H1 (cell line): ENCODE data around the gene MEX3D. TPM values are rescaled to one million over a fixed set of nuclear protein-coding genes. Genes with fewer than 3 reads are reported as not detected.

Experiments
- CTCF ChIA-PET: fragments of 300-600 bp; sonication (Branson Sonifier 250); formaldehyde crosslinking; loops from one replicate; lab custom pipeline; 2021; ENCODE audit not compliant: partially characterized antibody; lab: Charles Lee
- POLR2A ChIA-PET: fragments of 300-600 bp; sonication (Branson Sonifier 250); formaldehyde crosslinking; loops from one replicate; lab custom pipeline; 2021; ENCODE audit warnings: inconsistent platforms; ENCODE audit not compliant: partially characterized antibody; lab: Charles Lee
- DNase-seq, 2 experiments: peaks; one replicate each; pipeline versions ENCODE4 v3.0.0 to v3.0.0-alpha.2; 2010 to 2022; ENCODE audit warnings: low spot score in 2 of 2, low read depth in 1 of 2, mixed read lengths in 1 of 2
- FAIRE-seq: peaks from 2 replicates; lab custom pipeline; 2011; peaks lifted over from hg19 to GRCh38; lab: Jason Lieb, UNC
- H2AFZ ChIP-seq: 2 replicates; pipeline ENCODE4 v1.8.1; 2012; ENCODE audit warnings: low read length, inconsistent platforms
- H2AK5ac ChIP-seq: 2 replicates; pipeline ENCODE4 v1.6.1; 2013; ENCODE audit warnings: low read depth, low read length
- H2BK120ac ChIP-seq: replicated peaks from 2 replicates; pipeline ENCODE3; 2013; ENCODE audit warnings: low read depth, low read length, inconsistent platforms
- H2BK12ac ChIP-seq: 2 replicates; pipeline ENCODE4 v1.6.1; 2013; ENCODE audit warnings: low read depth, low read length
- H2BK15ac ChIP-seq: 2 replicates; pipeline ENCODE4 v1.6.1; 2013; ENCODE audit warnings: low read length
- H2BK20ac ChIP-seq: 2 replicates; pipeline ENCODE4 v1.6.1; 2013; ENCODE audit warnings: low read length
- H2BK5ac ChIP-seq: 2 replicates; pipeline ENCODE4 v1.6.1; 2013; ENCODE audit warnings: low read depth, low read length
- H3K14ac ChIP-seq: 2 replicates; pipeline ENCODE4 v1.6.1; 2013; ENCODE audit warnings: inconsistent platforms; ENCODE audit not compliant: insufficient read length
- H3K18ac ChIP-seq: 2 replicates; pipeline ENCODE4 v1.6.1; 2013; ENCODE audit warnings: low read length; ENCODE audit errors: extremely low read depth
- H3K23ac ChIP-seq: 2 replicates; pipeline ENCODE4 v1.6.1; 2013; ENCODE audit warnings: inconsistent platforms; ENCODE audit not compliant: insufficient read length
- H3K23me2 ChIP-seq: 2 replicates; pipeline ENCODE4 v1.6.1; 2013; ENCODE audit warnings: low read depth, low read length
- H3K27ac ChIP-seq: 2 replicates; pipeline ENCODE4 v1.6.1; 2011; ENCODE audit warnings: low read depth, low read length, inconsistent platforms
- H3K27me3 ChIP-seq, 4 experiments: replicated peaks in 1 of 4; 1 replicate in 1 of 4; 2 replicates in 3 of 4; pipeline versions ENCODE4 v1.6.1 to v1.8.1; 2011 to 2013; ENCODE audit warnings: low read length in 3 of 4, mild to moderate bottlenecking in 3 of 4, inconsistent platforms in 2 of 4, mixed read lengths in 2 of 4, moderate library complexity in 1 of 4; ENCODE audit not compliant: control insufficient read depth in 3 of 4, insufficient read depth in 3 of 4; ENCODE audit errors: extremely low read depth in 1 of 4
- H3K36me3 ChIP-seq, 4 experiments: 2 replicates each; pipeline versions ENCODE4 v1.6.1 to v1.8.1; 2011 to 2013; ENCODE audit warnings: mild to moderate bottlenecking in 4 of 4, low read length in 3 of 4, moderate library complexity in 2 of 4, control low read depth in 1 of 4, inconsistent platforms in 1 of 4; ENCODE audit not compliant: insufficient read depth in 4 of 4, control insufficient read depth in 2 of 4
- H3K4ac ChIP-seq: replicated peaks from 2 replicates; pipeline ENCODE3; 2013; ENCODE audit warnings: low read length, low read depth, mixed read lengths, inconsistent platforms; ENCODE audit not compliant: insufficient read length
- H3K4me1 ChIP-seq, 4 experiments: replicated peaks in 1 of 4; 1 replicate in 1 of 4; 2 replicates in 3 of 4; pipeline versions ENCODE4 v1.6.1 to v1.8.1; 2011 to 2013; ENCODE audit warnings: low read length in 3 of 4, inconsistent platforms in 2 of 4, mixed read lengths in 1 of 4; ENCODE audit not compliant: insufficient read depth in 4 of 4, control insufficient read depth in 3 of 4
- H3K4me2 ChIP-seq, 2 experiments: 2 replicates each; pipeline versions ENCODE4 v1.6.1 to v1.8.1; 2011 to 2013; ENCODE audit warnings: low read depth in 2 of 2, low read length in 2 of 2, control low read depth in 1 of 2, inconsistent platforms in 1 of 2, mild to moderate bottlenecking in 1 of 2; ENCODE audit not compliant: insufficient read depth in 1 of 2
- H3K4me3 ChIP-seq, 4 experiments: fragments of 200-600, 300-600 bp in 1 of 4; sonication (generic), shearing (Covaris generic), sonication (Bioruptor Twin) in 1 of 4; 2 replicates each; pipeline versions ENCODE4 v1.5.1 to v1.8.1; 2011 to 2016; ENCODE audit warnings: low read length in 4 of 4, low read depth in 3 of 4, control low read depth in 2 of 4, inconsistent platforms in 2 of 4, mild to moderate bottlenecking in 2 of 4, mixed read lengths in 1 of 4, moderate library complexity in 1 of 4; ENCODE audit not compliant: insufficient read depth in 2 of 4; ENCODE audit errors: extremely low read depth in 1 of 4
- H3K56ac ChIP-seq: replicated peaks from 2 replicates; pipeline ENCODE3; 2013; ENCODE audit warnings: low read depth, mild to moderate bottlenecking, mixed read lengths, low read length, inconsistent platforms; ENCODE audit not compliant: insufficient read length
- H3K79me1 ChIP-seq: 2 replicates; pipeline ENCODE4 v1.6.1; 2013; ENCODE audit warnings: low read depth, low read length, control low read depth
- H3K79me2 ChIP-seq, 2 experiments: 2 replicates each; pipeline versions ENCODE4 v1.6.1 to v1.8.1; 2012 to 2013; ENCODE audit warnings: low read length in 2 of 2, mild to moderate bottlenecking in 2 of 2, inconsistent platforms in 1 of 2; ENCODE audit not compliant: insufficient read depth in 2 of 2, control insufficient read depth in 1 of 2
- H3K9ac ChIP-seq, 4 experiments: replicated peaks in 1 of 4; 1 replicate in 1 of 4; 2 replicates in 3 of 4; pipeline versions ENCODE4 v1.6.1 to v1.8.1; 2011 to 2013; ENCODE audit warnings: low read depth in 3 of 4, low read length in 3 of 4, control low read depth in 2 of 4, mild to moderate bottlenecking in 2 of 4, moderate library complexity in 2 of 4, inconsistent platforms in 1 of 4; ENCODE audit errors: extremely low read depth in 1 of 4
- H3K9me3 ChIP-seq, 2 experiments: 2 replicates each; pipeline versions ENCODE4 v1.6.1 to v1.8.1; 2012 to 2013; ENCODE audit warnings: mild to moderate bottlenecking in 2 of 2, moderate library complexity in 2 of 2, control low read depth in 1 of 2, inconsistent platforms in 1 of 2, low read depth in 1 of 2, low read length in 1 of 2, mixed read lengths in 1 of 2; ENCODE audit not compliant: insufficient read depth in 2 of 2
- H4K20me1 ChIP-seq, 2 experiments: replicated peaks in 1 of 2; 2 replicates each; pipeline versions ENCODE3 to v1.8.1; 2011 to 2013; ENCODE audit warnings: inconsistent platforms in 2 of 2, low read length in 2 of 2, mild to moderate bottlenecking in 1 of 2; ENCODE audit not compliant: insufficient read depth in 2 of 2, control insufficient read depth in 1 of 2
- H4K5ac ChIP-seq: 2 replicates; pipeline ENCODE4 v1.6.1; 2013; ENCODE audit warnings: low read length, low read depth, mixed read lengths, inconsistent platforms; ENCODE audit not compliant: insufficient read length
- H4K8ac ChIP-seq: 2 replicates; pipeline ENCODE4 v1.8.0; 2013; ENCODE audit warnings: mild to moderate bottlenecking, moderate library complexity, low read length, inconsistent platforms; ENCODE audit not compliant: insufficient read depth; ENCODE audit errors: extremely low read depth
- H4K91ac ChIP-seq: replicated peaks from 2 replicates; pipeline ENCODE3; 2013; ENCODE audit warnings: low read length, mixed read lengths, inconsistent platforms; ENCODE audit not compliant: insufficient read length
- CBX8 ChIP-seq: fragments of 300-800, 300-1000 bp; sonication (generic); IDR thresholded peaks from 2 replicates; pipeline ENCODE4 v1.7.1; 2016; ENCODE audit warnings: low read depth, low read length, borderline replicate concordance
- CEBPB ChIP-seq: IDR thresholded peaks from 2 replicates; pipeline ENCODE4 v1.6.1; 2012; ENCODE audit warnings: low read depth, low read length
- HDAC6 ChIP-seq: IDR thresholded peaks from one replicate; pipeline ENCODE4 v1.7.1; 2012; ENCODE audit warnings: low read depth, mild to moderate bottlenecking, inconsistent platforms, low read length, moderate library complexity
- POLR2A ChIP-seq, 2 experiments: IDR thresholded peaks; 1 replicate in 1 of 2; 2 replicates in 1 of 2; pipeline ENCODE4 v1.6.1; 2011; ENCODE audit warnings: low read depth in 2 of 2, low read length in 2 of 2, mild to moderate bottlenecking in 2 of 2; ENCODE audit errors: control extremely low read depth in 1 of 2
- TCF12 ChIP-seq: IDR thresholded peaks from 2 replicates; pipeline ENCODE4 v1.6.1; 2011; ENCODE audit warnings: low read depth, mild to moderate bottlenecking, low read length
- WGBS, 2 experiments: shearing (Covaris generic) in 1 of 2; methylation state at CpG; one replicate each; pipeline versions ENCODE4 v1.1.6 to v1.1.7; 2013 to 2015; ENCODE audit warnings: low lambda C conversion rate in 2 of 2, mixed read lengths in 2 of 2, inconsistent platforms in 1 of 2, low coverage in 1 of 2, missing lambda C conversion rate in 1 of 2; ENCODE audit not compliant: insufficient replicate concordance in 2 of 2, insufficient coverage in 1 of 2, insufficient read length in 1 of 2; ENCODE audit errors: extremely low coverage in 1 of 2, missing lambda C conversion rate in 1 of 2; 5-methylcytosine and 5-hydroxymethylcytosine counted together
- polyA plus RNA-seq, 7 experiments: library from polyadenylated mRNA; depleted of rRNA in 3 of 7; stranded (reverse) in 5 of 7; unstranded in 2 of 7; fragments of >200 nt in 5 of 7; fragments of 200-250 nt in 2 of 7; gene quantifications; 1 replicate in 5 of 7; 2 replicates in 1 of 7; 4 replicates in 1 of 7; pipeline versions ENCODE4 v1.2.1 to v1.2.3, GENCODE V29; 2011 to 2013; ENCODE audit warnings: missing spikeins in 2 of 7, mixed read lengths in 2 of 7
- total RNA-seq: library from RNA; stranded (reverse); fragmentation: NEBNext Ultra II Directional; extraction: Animal tissue kit (Norgen Biotek cat#: 25700); gene quantifications from 2 replicates; pipeline ENCODE4 v1.2.1, GENCODE V29; 2021

Gene MEX3D
- total and polyA plus RNA-seq, 2 of the 8 experiments (the other 6 are each of a cell fraction or from before 2014, with no cell fraction given): 20.8 to 78.8 TPM

DNA sequence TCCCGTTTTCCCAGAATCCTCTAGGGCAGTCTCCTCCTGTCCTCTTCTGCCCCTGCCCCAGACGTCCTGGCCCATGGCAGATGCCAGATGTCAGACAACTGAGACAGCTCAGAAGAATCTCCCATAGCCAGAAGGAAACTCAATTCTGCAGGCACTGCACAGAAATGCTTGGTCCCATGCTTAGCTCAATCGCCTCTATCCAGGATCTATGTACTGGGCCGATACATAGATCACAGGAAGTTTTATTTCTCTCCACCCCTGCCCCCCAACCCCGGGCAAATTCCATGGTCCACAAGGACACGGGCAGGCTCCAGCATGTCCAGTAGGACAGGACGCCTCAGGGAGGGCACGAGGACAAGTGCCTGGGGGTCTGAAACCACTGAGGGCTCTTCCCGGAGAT lies 19.7 kb upstream of the MEX3D start:
- Histone ChIP-seq H3K23me2 (peaks cover 4% of the 10 kb centered on the region), H3K36me3 (peaks cover 3 to 16% (median 7%) of the 10 kb centered on the region in 4 experiments; a peak in 7 of 8 replicates), H2BK5ac (no peak overlapping the region), H4K8ac (no peak overlapping the region), H3K23ac (no peak overlapping the region), H3K18ac (no peak overlapping the region), H3K27me3 (no peaks in the 10 kb centered on the region; a peak in 1 of 7 replicates), H3K4ac (no peak overlapping the region), H4K5ac (no peak overlapping the region), H3K14ac (no peak overlapping the region), H3K56ac (no peak overlapping the region), H2AFZ (no peak overlapping the region), H3K9ac (no peak overlapping the region), H2BK20ac (no peak overlapping the region), H2BK15ac (no peak overlapping the region), H3K79me2 (peaks cover 0 to 58% of the 10 kb centered on the region in 2 experiments; a peak in 3 of 4 replicates), H3K27ac (no peak overlapping the region), H3K9me3 (no peaks in the 10 kb centered on the region), H4K20me1 (peaks cover 4 to 15% of the 10 kb centered on the region in 2 experiments), H3K4me2 (no peak overlapping the region), H2BK12ac (no peak overlapping the region), H2BK120ac (no peak overlapping the region), H2AK5ac (no peak overlapping the region), H4K91ac (no peak overlapping the region), H3K4me3 (no peak overlapping the region), H3K79me1 (peaks cover 27% of the 10 kb centered on the region), H3K4me1 (peaks cover 0 to 8% (median 6%) of the 10 kb centered on the region in 4 experiments; a peak in 6 of 7 replicates)
- POLR2A ChIA-PET: interaction anchor here (0.8 to 9.1 kb wide), 5 partner anchors 10 to 76 kb away, joined by 3 to 148 read pairs (median 5); partner anchors contain the start of gene ADAMTSL5
- DNase-seq (no peak), FAIRE-seq (no peak)
- 91% methylated on average over 9 of the region's 9 CpGs; no CpG with 5 or more reads in 1 of the 2 experiments for WGBS, 2 experiments
- TF ChIP-seq POLR2A (IDR thresholded peaks at IDR 0.05; ENCODE audit: control extremely low read depth in 1 of 2, low read depth in 2 of 2, low read length in 2 of 2) (no peak), CEBPB (no peak), TCF12 (no peak), HDAC6 (no peak), CBX8 (no peak)
- CTCF ChIA-PET: interaction anchor here (1.1 to 5.2 kb wide), 5 partner anchors 10 to 208 kb away, joined by 3 to 25 read pairs (median 3); no protein-coding TSS in a partner anchor
